Endothelial cell of umbilical vein (primary cell): Measurements from ENCODE around the gene SKP1. TPM values are rescaled to one million over a fixed set of nuclear protein-coding genes. Genes with fewer than 3 reads are reported as not detected.

Source experiments
- BruUV-seq: library from RNA; stranded (reverse); fragments of 400-500 nt; replicated peaks from 2 replicates; lab custom pipeline; 2021; lab: Mats Ljungman, UMichigan
- CTCF ChIA-PET: fragments of 300-600, 350-600 bp; sonication (Branson Sonifier 250); formaldehyde crosslinking; loops from one replicate; lab custom pipeline; 2021; ENCODE audit warnings: antibody characterized with exemption, inconsistent platforms; lab: Charles Lee
- POLR2A ChIA-PET: fragments of 300-600, 350-600 bp; sonication (Branson Sonifier 250); formaldehyde crosslinking; loops from one replicate; lab custom pipeline; 2021; ENCODE audit warnings: antibody characterized with exemption, inconsistent platforms; lab: Charles Lee
- DNase-seq: peaks from one replicate; pipeline ENCODE4 v3.0.0-alpha.2; 2011; ENCODE audit warnings: low read depth, low spot score
- FAIRE-seq: peaks from 2 replicates; lab custom pipeline; 2011; peaks lifted over from hg19 to GRCh38; lab: Jason Lieb, UNC
- H2AFZ ChIP-seq: 2 replicates; pipeline ENCODE4 v1.6.0; 2012; ENCODE audit warnings: low read depth, low read length, control low read depth, inconsistent platforms
- H3K27ac ChIP-seq: 2 replicates; pipeline ENCODE4 v1.5.1; 2011; ENCODE audit warnings: low read depth, mild to moderate bottlenecking, control low read depth, low read length, moderate library complexity; ENCODE audit not compliant: insufficient read depth
- H3K27me3 ChIP-seq, 2 experiments: 2 replicates each; pipeline versions ENCODE4 v1.6.0 to v1.6.1; 2011; ENCODE audit warnings: low read length in 2 of 2, mixed read lengths in 1 of 2; ENCODE audit not compliant: control insufficient read depth in 2 of 2, insufficient read depth in 2 of 2
- H3K36me3 ChIP-seq, 2 experiments: 2 replicates in 1 of 2; 3 replicates in 1 of 2; pipeline ENCODE4 v1.5.1; 2011; ENCODE audit warnings: low read length in 2 of 2, mild to moderate bottlenecking in 1 of 2, moderate library complexity in 1 of 2; ENCODE audit not compliant: control insufficient read depth in 2 of 2, insufficient read depth in 2 of 2; ENCODE audit errors: extremely low read depth in 1 of 2
- H3K4me1 ChIP-seq: 3 replicates; pipeline ENCODE4 v1.5.1; 2011; ENCODE audit warnings: mild to moderate bottlenecking, low read length; ENCODE audit not compliant: control insufficient read depth, insufficient read depth; ENCODE audit errors: extremely low read depth
- H3K4me2 ChIP-seq: 2 replicates; pipeline ENCODE4 v1.6.1; 2011; ENCODE audit warnings: low read length, control low read depth, mixed read lengths; ENCODE audit not compliant: insufficient read depth
- H3K4me3 ChIP-seq, 3 experiments: fragments of 200-600 bp in 1 of 3; sonication (generic), shearing (Covaris generic) in 1 of 3; replicated peaks in 1 of 3; 2 replicates each; pipeline ENCODE4 v1.5.1; 2011 to 2016; ENCODE audit warnings: control low read depth in 3 of 3, low read length in 3 of 3, mild to moderate bottlenecking in 2 of 3, inconsistent platforms in 1 of 3, low read depth in 1 of 3, moderate library complexity in 1 of 3; ENCODE audit not compliant: insufficient read depth in 1 of 3
- H3K79me2 ChIP-seq: 2 replicates; pipeline ENCODE4 v1.6.0; 2012; ENCODE audit warnings: low read length, inconsistent platforms; ENCODE audit not compliant: control insufficient read depth, insufficient read depth
- H3K9ac ChIP-seq: replicated peaks from 2 replicates; pipeline ENCODE3; 2011; ENCODE audit warnings: low read length, control low read depth; ENCODE audit not compliant: insufficient read depth; ENCODE audit errors: extremely low read depth
- H3K9me1 ChIP-seq: replicated peaks from 3 replicates; pipeline ENCODE4 v1.6.0; 2011; ENCODE audit warnings: mild to moderate bottlenecking, low read length; ENCODE audit not compliant: control insufficient read depth, insufficient read depth; ENCODE audit errors: extremely low read depth
- H3K9me3 ChIP-seq: replicated peaks from 2 replicates; pipeline ENCODE4 v1.5.1; 2012; ENCODE audit warnings: low read length, inconsistent platforms; ENCODE audit not compliant: control insufficient read depth, insufficient read depth
- H4K20me1 ChIP-seq: replicated peaks from 2 replicates; pipeline ENCODE3; 2011; ENCODE audit warnings: mild to moderate bottlenecking, low read length; ENCODE audit not compliant: control insufficient read depth, insufficient read depth; ENCODE audit errors: extremely low read depth
- EZH2 ChIP-seq: IDR thresholded peaks from 2 replicates; pipeline ENCODE4 v1.6.1; 2012; ENCODE audit warnings: borderline replicate concordance, low read depth, mild to moderate bottlenecking, moderate library complexity, low read length, inconsistent platforms; ENCODE audit not compliant: severe bottlenecking
- FOS ChIP-seq: IDR thresholded peaks from 2 replicates; pipeline ENCODE4 v1.6.1; 2011; ENCODE audit warnings: mild to moderate bottlenecking, low read length, moderate library complexity, borderline replicate concordance; ENCODE audit not compliant: insufficient read depth
- GATA2 ChIP-seq: IDR thresholded peaks from 2 replicates; pipeline ENCODE4 v1.7.0; 2011; ENCODE audit warnings: low read depth, mild to moderate bottlenecking, moderate library complexity, mixed read lengths, low read length; ENCODE audit not compliant: insufficient read length, insufficient read depth
- JUN ChIP-seq: IDR thresholded peaks from 2 replicates; pipeline ENCODE4 v1.6.1; 2011; ENCODE audit warnings: borderline replicate concordance, low read depth; ENCODE audit not compliant: insufficient read length, insufficient read depth
- MYC ChIP-seq: IDR thresholded peaks from one replicate; pipeline ENCODE4 v1.6.1; 2011; ENCODE audit warnings: mild to moderate bottlenecking, low read depth, low read length
- POLR2A ChIP-seq: IDR thresholded peaks from 2 replicates; pipeline ENCODE4 v1.6.1; 2012; ENCODE audit warnings: low read depth, mild to moderate bottlenecking, control low read depth, low read length
- POLR2AphosphoS5 ChIP-seq: IDR thresholded peaks from 2 replicates; pipeline ENCODE4 v1.6.1; 2012; ENCODE audit warnings: low read depth, mild to moderate bottlenecking, control low read depth, low read length, moderate library complexity; ENCODE audit not compliant: insufficient read depth
- dilution Hi-C: fragments of 300-500 bp; cut with MboI; formaldehyde crosslinking; loops from one replicate; pipeline ENCODE4 v1.15.0; 2019; ENCODE audit warnings: low sequenced_read_pairs; ENCODE audit not compliant: extremely low pct_ligation_motif_present
- intact Hi-C: fragments of 100-400 bp; cut with micrococcal nuclease; formaldehyde crosslinking; loops from one replicate; pipeline ENCODE4 v1.10.0; 2022
- polyA plus RNA-seq, 4 experiments: library from polyadenylated mRNA; depleted of rRNA in 3 of 4; stranded (reverse) in 3 of 4; unstranded in 1 of 4; fragments of >200 nt; gene quantifications; 2 replicates each; pipeline versions ENCODE4 v1.2.1 to v1.2.3, GENCODE V29; 2011 to 2012; ENCODE audit warnings: missing spikeins in 1 of 4
- total RNA-seq: library from RNA; stranded (reverse); gene quantifications from 2 replicates; pipeline ENCODE4 v1.2.3, GENCODE V29; 2021
- TF ChIP-seq, protein P1 (sequence below), 2 donors: IDR thresholded peaks; 1 replicate in 1 of 2; 2 replicates in 1 of 2; pipeline ENCODE4 v1.5.1; 2011; ENCODE audit warnings: low read length in 2 of 2, mild to moderate bottlenecking in 2 of 2, moderate library complexity in 2 of 2, control low read depth in 1 of 2, inconsistent platforms in 1 of 2, low read depth in 1 of 2; ENCODE audit not compliant: insufficient read depth in 1 of 2; ENCODE audit errors: extremely low read depth in 1 of 2
- TF ChIP-seq, protein P2 (sequence below): IDR thresholded peaks from 2 replicates; pipeline ENCODE4 v1.6.1; 2011; ENCODE audit not compliant: insufficient read depth, insufficient read length

SKP1 gene
- total and polyA plus RNA-seq, 2 donors (not counting 3 experiments of a cell fraction or from before 2014, with no cell fraction given), result 214 to 320 TPM

DNA sequence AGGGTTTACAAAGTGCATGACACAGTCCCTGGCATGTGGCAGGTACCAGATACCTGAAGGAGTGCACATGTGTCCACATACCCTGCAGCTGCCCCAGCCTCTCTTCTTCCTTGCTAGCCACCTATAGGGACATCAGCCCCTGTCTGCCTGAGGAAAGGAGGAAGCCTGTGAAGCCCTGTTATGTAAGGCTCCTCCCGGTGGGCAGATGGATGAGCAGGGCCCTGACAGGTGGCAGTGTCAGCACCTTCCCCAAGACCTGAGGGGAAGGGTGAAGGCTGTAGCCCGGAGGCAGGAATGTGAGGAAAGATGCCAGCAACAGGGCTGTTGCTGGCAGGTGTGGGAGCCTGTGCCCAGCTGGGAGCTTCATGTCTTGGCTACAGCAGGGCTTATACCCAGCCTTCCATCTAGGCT lies 40.5 kb downstream of the SKP1 start:
- H3K9me1 ChIP-seq, result no peaks in the 10 kb centered on the region
- CTCF ChIA-PET, result interaction anchor here (0.9 to 15.2 kb wide), 3 partner anchors 25 to 94 kb away, joined by 3 to 517 read pairs (median 3); no protein-coding TSS in a partner anchor
- DNase-seq, result no peak
- peaks cover 0 to 10% of the 10 kb centered on the region in 2 experiments for H3K36me3 ChIP-seq
- POLR2A ChIA-PET, result no interaction called here
- H3K27me3 ChIP-seq, result no peaks in the 10 kb centered on the region
- H3K27ac ChIP-seq, result no peak overlapping the region
- no TSS peak for BruUV-seq
- H3K4me2 ChIP-seq, result no peak overlapping the region
- no peaks in the 10 kb centered on the region for H3K9me3 ChIP-seq
- intact Hi-C loops, result no loop called here
- H3K4me3 ChIP-seq, result no peak overlapping the region
- H2AFZ ChIP-seq, result no peak overlapping the region
- no peaks in the 10 kb centered on the region for H3K79me2 ChIP-seq
- H3K4me1 ChIP-seq, result no peaks in the 10 kb centered on the region
- TF ChIP-seq EZH2 (no peak), MYC (no peak), POLR2AphosphoS5 (no peak), GATA2 (no peak), JUN (no peak), FOS (no peak), POLR2A (no peak)
- TF ChIP-seq, protein P1, sequence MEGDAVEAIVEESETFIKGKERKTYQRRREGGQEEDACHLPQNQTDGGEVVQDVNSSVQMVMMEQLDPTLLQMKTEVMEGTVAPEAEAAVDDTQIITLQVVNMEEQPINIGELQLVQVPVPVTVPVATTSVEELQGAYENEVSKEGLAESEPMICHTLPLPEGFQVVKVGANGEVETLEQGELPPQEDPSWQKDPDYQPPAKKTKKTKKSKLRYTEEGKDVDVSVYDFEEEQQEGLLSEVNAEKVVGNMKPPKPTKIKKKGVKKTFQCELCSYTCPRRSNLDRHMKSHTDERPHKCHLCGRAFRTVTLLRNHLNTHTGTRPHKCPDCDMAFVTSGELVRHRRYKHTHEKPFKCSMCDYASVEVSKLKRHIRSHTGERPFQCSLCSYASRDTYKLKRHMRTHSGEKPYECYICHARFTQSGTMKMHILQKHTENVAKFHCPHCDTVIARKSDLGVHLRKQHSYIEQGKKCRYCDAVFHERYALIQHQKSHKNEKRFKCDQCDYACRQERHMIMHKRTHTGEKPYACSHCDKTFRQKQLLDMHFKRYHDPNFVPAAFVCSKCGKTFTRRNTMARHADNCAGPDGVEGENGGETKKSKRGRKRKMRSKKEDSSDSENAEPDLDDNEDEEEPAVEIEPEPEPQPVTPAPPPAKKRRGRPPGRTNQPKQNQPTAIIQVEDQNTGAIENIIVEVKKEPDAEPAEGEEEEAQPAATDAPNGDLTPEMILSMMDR (IDR thresholded peaks at IDR 0.05; ENCODE audit: extremely low read depth in 1 of 2, insufficient read depth in 1 of 2, low read depth in 1 of 2, low read length in 2 of 2), result no peak
- TF ChIP-seq, protein P2, sequence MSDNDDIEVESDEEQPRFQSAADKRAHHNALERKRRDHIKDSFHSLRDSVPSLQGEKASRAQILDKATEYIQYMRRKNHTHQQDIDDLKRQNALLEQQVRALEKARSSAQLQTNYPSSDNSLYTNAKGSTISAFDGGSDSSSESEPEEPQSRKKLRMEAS, result no peak
- no peak for FAIRE-seq
- H3K9ac ChIP-seq, result no peak overlapping the region
- dilution Hi-C loops, result no loop called here
- H4K20me1 ChIP-seq, result no peaks in the 10 kb centered on the region
